PC-3 (cell line): ENCODE data around the gene PIAS1. TPM values are rescaled to one million over a fixed set of nuclear protein-coding genes. Genes with fewer than 3 reads are reported as not detected.

Experiments
- ATAC-seq: fragments of 200-7000 bp; cut with Tn5 transposase; 2 replicates; pipeline ENCODE4 v1.9.1; 2020; ENCODE audit warnings: mild to moderate bottlenecking, moderate library complexity
- BruUV-seq: library from RNA; stranded (reverse); fragments of 400-500 nt; replicated peaks from 2 replicates; lab custom pipeline; 2021; lab: Mats Ljungman, UMichigan
- CTCF ChIA-PET: fragments of 300-600 bp; sonication (Branson Sonifier 250); formaldehyde crosslinking; loops from one replicate; lab custom pipeline; 2022; ENCODE audit warnings: antibody characterized with exemption; lab: Charles Lee
- POLR2A ChIA-PET: fragments of 300-600 bp; sonication (Branson Sonifier 250); formaldehyde crosslinking; loops from one replicate; lab custom pipeline; 2022; ENCODE audit warnings: antibody characterized with exemption; ENCODE audit not compliant: unreplicated experiment; lab: Charles Lee
- DNase-seq: peaks from one replicate; pipeline ENCODE4 v3.0.0-alpha.2; 2015
- H2AFZ ChIP-seq: fragments of 300-600 bp; sonication (generic); 2 replicates; pipeline ENCODE4 v1.6.0; 2016; ENCODE audit warnings: antibody characterized with exemption, low read length
- H3F3A ChIP-seq: fragments of 300-600 bp; sonication (generic); one replicate; pipeline ENCODE4 v1.6.0; 2017; ENCODE audit warnings: antibody characterized with exemption, low read length, control low read depth, mild to moderate bottlenecking; ENCODE audit not compliant: unreplicated experiment
- H3K27ac ChIP-seq: fragments of 300-600 bp; sonication (generic); 2 replicates; pipeline ENCODE4 v1.5.1; 2016; ENCODE audit warnings: mild to moderate bottlenecking, low read length
- H3K27me3 ChIP-seq: fragments of 300-600 bp; sonication (generic); 2 replicates; pipeline ENCODE4 v1.6.1; 2016; ENCODE audit warnings: low read length, mixed read lengths
- H3K36me3 ChIP-seq: fragments of 300-600 bp; sonication (generic); 2 replicates; pipeline ENCODE4 v1.6.1; 2016; ENCODE audit warnings: low read depth, mixed run types, low read length, mixed read lengths
- H3K4me1 ChIP-seq: fragments of 300-600 bp; sonication (generic); 2 replicates; pipeline ENCODE4 v1.5.1; 2016; ENCODE audit warnings: low read length; ENCODE audit not compliant: insufficient read depth
- H3K4me2 ChIP-seq: fragments of 300-600 bp; sonication (generic); 2 replicates; pipeline ENCODE4 v1.6.0; 2016; ENCODE audit warnings: low read length
- H3K4me3 ChIP-seq: fragments of 300-600 bp; sonication (generic); 2 replicates; pipeline ENCODE4 v1.5.1; 2016; ENCODE audit warnings: mild to moderate bottlenecking, low read length, mixed read lengths
- H3K79me2 ChIP-seq: fragments of 300-600 bp; sonication (generic); 2 replicates; pipeline ENCODE4 v1.6.1; 2017; ENCODE audit warnings: low read length, mixed read lengths
- H3K9ac ChIP-seq: fragments of 300-600 bp; sonication (generic); 2 replicates; pipeline ENCODE4 v1.6.0; 2016; ENCODE audit warnings: mild to moderate bottlenecking, low read length
- H3K9me2 ChIP-seq: fragments of 300-600 bp; sonication (generic); replicated peaks from 2 replicates; pipeline ENCODE4 v1.6.1; 2016; ENCODE audit warnings: mixed run types, low read length, mixed read lengths
- H3K9me3 ChIP-seq: fragments of 300-600 bp; sonication (generic); 2 replicates; pipeline ENCODE4 v1.6.1; 2016; ENCODE audit warnings: low read length, mixed read lengths
- H4K20me1 ChIP-seq: fragments of 300-600 bp; sonication (generic); 2 replicates; pipeline ENCODE4 v1.6.1; 2016; ENCODE audit warnings: low read length, mixed read lengths
- CTCF ChIP-seq: fragments of 300-600 bp; sonication (generic); conservative IDR thresholded peaks from 2 replicates; pipeline ENCODE4 v1.5.1; 2017; ENCODE audit warnings: antibody characterized with exemption, low read depth, mild to moderate bottlenecking, low read length
- EZH2 ChIP-seq: fragments of 300-600 bp; sonication (generic); IDR thresholded peaks from one replicate; pipeline ENCODE4 v1.6.1; 2017; ENCODE audit warnings: antibody characterized with exemption, mild to moderate bottlenecking, low read length; ENCODE audit not compliant: unreplicated experiment
- EZH2phosphoT487 ChIP-seq: fragments of 300-600 bp; sonication (generic); IDR thresholded peaks from 2 replicates; pipeline ENCODE4 v1.6.1; 2018; ENCODE audit warnings: mild to moderate bottlenecking, antibody characterized with exemption, low read length, borderline replicate concordance
- intact Hi-C: fragments of 100-400 bp; cut with micrococcal nuclease; formaldehyde crosslinking; loops from 2 replicates; pipeline ENCODE4 v1.9.0; 2023
- total RNA-seq: library from RNA; depleted of rRNA; stranded (reverse); fragments of >200 nt; gene quantifications from 2 replicates; pipeline ENCODE4 v1.2.3, GENCODE V29; 2014

The PIAS1 gene
- total RNA-seq, 1 experiment from 2014 or later = 21.9 TPM

- Histone ChIP-seq H3K27me3 (no peaks in the 10 kb centered on the region), H3K4me3 (no peak overlapping the region), H3K79me2 (no peaks in the 10 kb centered on the region), H2AFZ (no peak overlapping the region), H3F3A (no peaks in the 10 kb centered on the region), H3K9me2 (no peaks in the 10 kb centered on the region), H3K4me2 (no peak overlapping the region), H4K20me1 (no peaks in the 10 kb centered on the region), H3K27ac (no peak overlapping the region), H3K9ac (no peak overlapping the region), H3K9me3 (no peaks in the 10 kb centered on the region), H3K36me3 (no peaks in the 10 kb centered on the region), H3K4me1 (no peaks in the 10 kb centered on the region)
- DNase-seq (no peak), ATAC-seq (no peak)
- ChIA-PET POLR2A (no interaction called here), CTCF (no interaction called here)
- no peak for TF ChIP-seq EZH2
- TF ChIP-seq EZH2phosphoT487 = no peak
- no peak for TF ChIP-seq CTCF
- no TSS peak for BruUV-seq
- intact Hi-C loops = no loop called here
These were observed 41.2 kb upstream of the PIAS1 start for GRCh38 chr15:68012911-68013310.

- ATAC-seq = no peak
- intact Hi-C loops = no loop called here
- no peaks in the 10 kb centered on the region for H3K36me3 ChIP-seq
- no peak for DNase-seq
- H3K27me3 ChIP-seq = no peaks in the 10 kb centered on the region
- no peaks in the 10 kb centered on the region for H3K9me3 ChIP-seq
- TF ChIP-seq EZH2phosphoT487 (no peak), EZH2 (no peak), CTCF (no peak)
- H3K79me2 ChIP-seq = no peaks in the 10 kb centered on the region
- H4K20me1 ChIP-seq = no peaks in the 10 kb centered on the region
- H3K27ac ChIP-seq = no peak overlapping the region
- no peak overlapping the region for H3K4me2 ChIP-seq
- ChIA-PET POLR2A (no interaction called here), CTCF (no interaction called here)
- no peaks in the 10 kb centered on the region for H3K9me2 ChIP-seq
- no peak overlapping the region for H2AFZ ChIP-seq
- H3K9ac ChIP-seq = no peak overlapping the region
- H3K4me1 ChIP-seq = no peaks in the 10 kb centered on the region
- no peaks in the 10 kb centered on the region for H3F3A ChIP-seq
- no peak overlapping the region for H3K4me3 ChIP-seq
- BruUV-seq = no TSS peak
These were observed 39.9 kb upstream of the PIAS1 start for GRCh38 chr15:68014219-68014618.

- H3F3A ChIP-seq = no peaks in the 10 kb centered on the region
- no peak overlapping the region for H3K27ac ChIP-seq
- POLR2A ChIA-PET = no interaction called here
- H3K4me1 ChIP-seq = no peaks in the 10 kb centered on the region
- H3K79me2 ChIP-seq = no peaks in the 10 kb centered on the region
- no peaks in the 10 kb centered on the region for H3K9me3 ChIP-seq
- no peaks in the 10 kb centered on the region for H3K9me2 ChIP-seq
- no TSS peak for BruUV-seq
- H3K36me3 ChIP-seq = no peaks in the 10 kb centered on the region
- ATAC-seq (no peak), DNase-seq (no peak)
- TF ChIP-seq EZH2 (no peak), EZH2phosphoT487 (no peak), CTCF (no peak)
- H3K27me3 ChIP-seq = no peaks in the 10 kb centered on the region
- intact Hi-C loops = no loop called here
- no peaks in the 10 kb centered on the region for H4K20me1 ChIP-seq
- no peak overlapping the region for H3K9ac ChIP-seq
- CTCF ChIA-PET = no interaction called here
- no peak overlapping the region for H3K4me3 ChIP-seq
- no peak overlapping the region for H3K4me2 ChIP-seq
- H2AFZ ChIP-seq = no peak overlapping the region
These were observed 38.9 kb upstream of the PIAS1 start for GRCh38 chr15:68015244-68015643.
